ENCODE data around the gene TAP2. TPM values are rescaled to one million over a fixed set of nuclear protein-coding genes. Genes with fewer than 3 reads are reported as not detected.

The TAP2 gene
- total and polyA plus RNA-seq, 10 donors = 26.4 to 106 (median 48.4) TPM

DNA sequence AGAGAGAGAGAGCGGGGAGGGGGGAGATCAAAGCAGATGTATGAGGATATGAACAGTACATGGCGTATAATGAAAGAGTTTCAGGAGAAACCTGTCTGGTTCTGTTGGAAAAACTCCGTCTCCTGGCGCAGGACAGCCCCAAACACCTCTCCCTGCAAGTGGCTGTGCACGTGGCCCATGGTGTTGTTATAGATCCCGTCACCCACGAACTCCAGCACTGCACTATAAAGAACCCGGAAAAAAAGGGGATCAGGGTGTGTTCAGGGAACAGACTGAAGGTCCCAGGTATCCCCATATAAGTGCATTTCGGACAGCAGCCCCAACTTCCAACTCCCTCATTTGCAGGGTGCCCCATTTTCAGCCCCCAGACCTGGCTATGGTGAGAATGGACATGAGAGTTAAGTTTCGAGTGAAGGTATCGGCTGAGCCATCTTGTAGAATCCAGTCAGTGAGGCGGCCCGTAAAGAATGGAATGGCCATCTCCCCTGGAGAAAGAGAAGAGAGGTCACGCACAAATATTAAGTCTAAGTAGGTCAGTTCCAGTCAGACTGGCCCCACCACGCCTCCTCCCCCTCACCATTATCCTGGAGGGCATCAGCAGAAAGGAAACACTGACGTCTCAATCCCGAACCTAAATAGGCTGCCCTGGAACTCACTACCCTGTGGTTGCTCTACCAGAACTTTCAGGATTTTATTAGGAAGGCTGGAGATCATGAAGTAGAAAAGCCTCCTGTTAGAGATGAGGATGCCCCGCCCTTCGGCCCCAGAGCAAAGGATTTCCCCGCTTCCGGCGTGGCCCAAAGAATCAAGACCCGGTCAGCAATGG, 13.7 kb upstream of the TAP2 start:
- Histone ChIP-seq H3K9me3 (no peaks in the 10 kb centered on the region), H3K36me3 (peaks cover 0 to 69% (median 54%) of the 10 kb centered on the region in 6 donors), H3K4me1 (peaks cover 64 to 85% (median 78%) of the 10 kb centered on the region in 6 donors), H3K27ac (peak overlapping the region; percentile 94 to 100 (median 99)), H3K27me3 (replicated peaks in 1 of 7) (no peaks in the 10 kb centered on the region), H3K4me3 (peak overlapping the region; percentile 68 to 99 (median 96))
- DNase-seq = peak; percentile 89
- WGBS, 5 donors = 29 to 42% (median 33%) methylated on average over 23 of the region's 23 CpGs
- intact Hi-C loops (cut with DNase I; ENCODE audit: low total_unique reads) = no loop called here
- TF ChIP-seq POLR2A (IDR thresholded peaks at IDR 0.05) = no peak
- TF ChIP-seq, protein P1, sequence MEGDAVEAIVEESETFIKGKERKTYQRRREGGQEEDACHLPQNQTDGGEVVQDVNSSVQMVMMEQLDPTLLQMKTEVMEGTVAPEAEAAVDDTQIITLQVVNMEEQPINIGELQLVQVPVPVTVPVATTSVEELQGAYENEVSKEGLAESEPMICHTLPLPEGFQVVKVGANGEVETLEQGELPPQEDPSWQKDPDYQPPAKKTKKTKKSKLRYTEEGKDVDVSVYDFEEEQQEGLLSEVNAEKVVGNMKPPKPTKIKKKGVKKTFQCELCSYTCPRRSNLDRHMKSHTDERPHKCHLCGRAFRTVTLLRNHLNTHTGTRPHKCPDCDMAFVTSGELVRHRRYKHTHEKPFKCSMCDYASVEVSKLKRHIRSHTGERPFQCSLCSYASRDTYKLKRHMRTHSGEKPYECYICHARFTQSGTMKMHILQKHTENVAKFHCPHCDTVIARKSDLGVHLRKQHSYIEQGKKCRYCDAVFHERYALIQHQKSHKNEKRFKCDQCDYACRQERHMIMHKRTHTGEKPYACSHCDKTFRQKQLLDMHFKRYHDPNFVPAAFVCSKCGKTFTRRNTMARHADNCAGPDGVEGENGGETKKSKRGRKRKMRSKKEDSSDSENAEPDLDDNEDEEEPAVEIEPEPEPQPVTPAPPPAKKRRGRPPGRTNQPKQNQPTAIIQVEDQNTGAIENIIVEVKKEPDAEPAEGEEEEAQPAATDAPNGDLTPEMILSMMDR (IDR thresholded peaks at IDR 0.05 in 8 of 11, conservative IDR thresholded peaks at IDR 0.05 in 3 of 11) = no peak
- TF ChIP-seq POLR2AphosphoS5 (IDR thresholded peaks at IDR 0.05) = no peak

DNA sequence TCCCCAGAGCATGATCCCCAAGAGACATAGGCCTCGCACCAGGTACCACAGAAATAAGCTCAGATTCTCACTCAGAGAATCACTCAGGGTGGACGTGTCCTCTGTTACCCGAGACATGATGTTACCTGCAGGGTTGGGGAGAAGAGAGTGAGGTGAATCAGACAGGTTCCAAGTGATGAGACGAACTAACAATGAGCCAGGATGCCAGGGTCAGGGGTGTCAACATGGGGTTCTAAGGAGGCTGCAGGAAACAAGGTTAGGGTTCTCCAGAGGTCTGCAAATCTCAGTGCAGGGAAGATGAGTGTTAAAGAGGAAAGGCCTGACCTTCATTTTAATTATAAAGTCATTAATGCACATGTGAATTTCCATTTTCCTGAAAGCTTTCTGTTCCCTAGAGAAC, 12.5 kb upstream of the TAP2 start:
- H3K4me3 ChIP-seq = peak overlapping the region in 6 of 8 donors; percentile 68 to 98 (median 95)
- no peaks in the 10 kb centered on the region for H3K9me3 ChIP-seq
- H3K36me3 ChIP-seq = peaks cover 0 to 69% (median 59%) of the 10 kb centered on the region in 6 donors
- H3K4me1 ChIP-seq = peaks cover 67 to 85% (median 78%) of the 10 kb centered on the region in 6 donors
- no peak for DNase-seq
- H3K27ac ChIP-seq = peak overlapping the region in 7 of 8 donors; percentile 3 to 99 (median 97)
- no peaks in the 10 kb centered on the region for H3K27me3 ChIP-seq (replicated peaks in 1 of 7)
- 77 to 85% (median 78%) methylated on average over 4 of the region's 4 CpGs for WGBS, 5 donors
- TF ChIP-seq, protein P1 (IDR thresholded peaks at IDR 0.05 in 8 of 11, conservative IDR thresholded peaks at IDR 0.05 in 3 of 11) = no peak
- TF ChIP-seq POLR2AphosphoS5 (IDR thresholded peaks at IDR 0.05) (no peak), POLR2A (IDR thresholded peaks at IDR 0.05) (no peak)
- intact Hi-C loops (cut with DNase I; ENCODE audit: low total_unique reads) = no loop called here

DNA sequence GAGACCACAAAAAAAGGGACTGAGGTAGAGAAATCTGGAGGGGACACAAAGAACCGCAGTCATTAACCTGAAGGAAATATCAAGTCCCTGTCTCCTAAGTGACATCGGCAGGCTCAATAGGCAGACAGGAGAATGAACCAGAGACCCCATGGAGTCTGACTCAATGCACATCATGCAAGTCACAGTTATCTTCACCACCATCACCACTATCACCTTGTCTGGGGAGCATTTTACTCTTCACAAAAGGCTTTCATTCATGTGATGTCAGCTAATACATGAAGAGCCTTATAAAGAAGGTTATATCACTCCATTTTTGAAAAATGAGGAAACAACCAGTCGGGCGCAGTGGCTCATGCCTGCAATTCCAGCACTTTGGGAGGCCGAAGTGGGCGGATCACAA, 10.6 kb upstream of the TAP2 start:
- TF ChIP-seq POLR2A (IDR thresholded peaks at IDR 0.05) (no peak), POLR2AphosphoS5 (IDR thresholded peaks at IDR 0.05) (no peak)
- TF ChIP-seq, protein P1 (IDR thresholded peaks at IDR 0.05 in 8 of 11, conservative IDR thresholded peaks at IDR 0.05 in 3 of 11) = no peak
- H3K27me3 ChIP-seq (replicated peaks in 1 of 7) = no peaks in the 10 kb centered on the region
- no peaks in the 10 kb centered on the region for H3K9me3 ChIP-seq
- H3K36me3 ChIP-seq = peaks cover 0 to 76% (median 67%) of the 10 kb centered on the region in 6 donors
- peaks cover 61 to 82% (median 75%) of the 10 kb centered on the region in 6 donors for H3K4me1 ChIP-seq
- H3K27ac ChIP-seq = peak overlapping the region in 5 of 8 donors; percentile 32 to 100 (median 98)
- DNase-seq = no peak
- WGBS, 5 donors = 75 to 85% (median 78%) methylated on average over 6 of the region's 6 CpGs
- peak overlapping the region in 2 of 8 donors; percentile 9 to 92 for H3K4me3 ChIP-seq
- intact Hi-C loops (cut with DNase I; ENCODE audit: low total_unique reads) = no loop called here

DNA sequence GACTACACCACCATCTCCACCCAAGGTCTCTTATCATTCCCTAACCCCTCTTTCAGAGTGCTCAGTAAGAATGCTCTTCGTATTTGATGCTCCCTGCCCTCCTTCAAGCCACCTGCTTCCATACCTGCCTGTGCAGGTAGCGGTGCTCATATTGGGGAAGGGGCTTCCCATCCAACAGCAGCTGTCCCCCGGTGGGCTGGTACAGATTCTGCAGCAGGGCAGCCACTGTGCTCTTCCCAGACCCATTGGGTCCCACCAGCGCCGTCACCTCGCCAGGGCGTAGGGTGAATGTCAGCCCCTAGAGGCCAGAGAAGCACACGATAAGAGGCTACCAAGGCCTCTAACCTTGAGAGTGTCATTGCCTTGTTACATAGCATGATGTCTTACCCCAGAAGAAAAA, 9.3 kb upstream of the TAP2 start:
- no peaks in the 10 kb centered on the region for H3K9me3 ChIP-seq
- intact Hi-C loops (cut with DNase I; ENCODE audit: low total_unique reads) = no loop called here
- WGBS, 5 donors = 84 to 92% (median 90%) methylated on average over 8 of the region's 8 CpGs
- H3K36me3 ChIP-seq = peaks cover 0 to 77% (median 67%) of the 10 kb centered on the region in 6 donors
- peak overlapping the region in 3 of 8 donors; percentile 3 to 92 (median 4) for H3K4me3 ChIP-seq
- peak overlapping the region in 7 of 8 donors; percentile 3 to 100 (median 94) for H3K27ac ChIP-seq
- no peak for DNase-seq
- no peaks in the 10 kb centered on the region for H3K27me3 ChIP-seq (replicated peaks in 1 of 7)
- H3K4me1 ChIP-seq = peaks cover 67 to 89% (median 82%) of the 10 kb centered on the region in 6 donors
- TF ChIP-seq POLR2AphosphoS5 (IDR thresholded peaks at IDR 0.05) = peak in 2 of 3 donors; percentile 58 to 68
- TF ChIP-seq, protein P1 (IDR thresholded peaks at IDR 0.05 in 8 of 11, conservative IDR thresholded peaks at IDR 0.05 in 3 of 11) = no peak

Data from spleen (tissue), 11 donors.